PC-3 (cell line): ENCODE data around the gene R3HCC1L. TPM values are rescaled to one million over a fixed set of nuclear protein-coding genes. Genes with fewer than 3 reads are reported as not detected.

ENCODE experiments used
- ATAC-seq: fragments of 200-7000 bp; cut with Tn5 transposase; 2 replicates; pipeline ENCODE4 v1.9.1; 2020; ENCODE audit warnings: mild to moderate bottlenecking, moderate library complexity
- BruUV-seq: library from RNA; stranded (reverse); fragments of 400-500 nt; replicated peaks from 2 replicates; lab custom pipeline; 2021; lab: Mats Ljungman, UMichigan
- CTCF ChIA-PET: fragments of 300-600 bp; sonication (Branson Sonifier 250); formaldehyde crosslinking; loops from one replicate; lab custom pipeline; 2022; ENCODE audit warnings: antibody characterized with exemption; lab: Charles Lee
- POLR2A ChIA-PET: fragments of 300-600 bp; sonication (Branson Sonifier 250); formaldehyde crosslinking; loops from one replicate; lab custom pipeline; 2022; ENCODE audit warnings: antibody characterized with exemption; ENCODE audit not compliant: unreplicated experiment; lab: Charles Lee
- DNase-seq: peaks from one replicate; pipeline ENCODE4 v3.0.0-alpha.2; 2015
- H2AFZ ChIP-seq: fragments of 300-600 bp; sonication (generic); 2 replicates; pipeline ENCODE4 v1.6.0; 2016; ENCODE audit warnings: antibody characterized with exemption, low read length
- H3F3A ChIP-seq: fragments of 300-600 bp; sonication (generic); one replicate; pipeline ENCODE4 v1.6.0; 2017; ENCODE audit warnings: antibody characterized with exemption, low read length, control low read depth, mild to moderate bottlenecking; ENCODE audit not compliant: unreplicated experiment
- H3K27ac ChIP-seq: fragments of 300-600 bp; sonication (generic); 2 replicates; pipeline ENCODE4 v1.5.1; 2016; ENCODE audit warnings: mild to moderate bottlenecking, low read length
- H3K27me3 ChIP-seq: fragments of 300-600 bp; sonication (generic); 2 replicates; pipeline ENCODE4 v1.6.1; 2016; ENCODE audit warnings: low read length, mixed read lengths
- H3K36me3 ChIP-seq: fragments of 300-600 bp; sonication (generic); 2 replicates; pipeline ENCODE4 v1.6.1; 2016; ENCODE audit warnings: low read depth, mixed run types, low read length, mixed read lengths
- H3K4me1 ChIP-seq: fragments of 300-600 bp; sonication (generic); 2 replicates; pipeline ENCODE4 v1.5.1; 2016; ENCODE audit warnings: low read length; ENCODE audit not compliant: insufficient read depth
- H3K4me2 ChIP-seq: fragments of 300-600 bp; sonication (generic); 2 replicates; pipeline ENCODE4 v1.6.0; 2016; ENCODE audit warnings: low read length
- H3K4me3 ChIP-seq: fragments of 300-600 bp; sonication (generic); 2 replicates; pipeline ENCODE4 v1.5.1; 2016; ENCODE audit warnings: mild to moderate bottlenecking, low read length, mixed read lengths
- H3K79me2 ChIP-seq: fragments of 300-600 bp; sonication (generic); 2 replicates; pipeline ENCODE4 v1.6.1; 2017; ENCODE audit warnings: low read length, mixed read lengths
- H3K9ac ChIP-seq: fragments of 300-600 bp; sonication (generic); 2 replicates; pipeline ENCODE4 v1.6.0; 2016; ENCODE audit warnings: mild to moderate bottlenecking, low read length
- H3K9me2 ChIP-seq: fragments of 300-600 bp; sonication (generic); replicated peaks from 2 replicates; pipeline ENCODE4 v1.6.1; 2016; ENCODE audit warnings: mixed run types, low read length, mixed read lengths
- H3K9me3 ChIP-seq: fragments of 300-600 bp; sonication (generic); 2 replicates; pipeline ENCODE4 v1.6.1; 2016; ENCODE audit warnings: low read length, mixed read lengths
- H4K20me1 ChIP-seq: fragments of 300-600 bp; sonication (generic); 2 replicates; pipeline ENCODE4 v1.6.1; 2016; ENCODE audit warnings: low read length, mixed read lengths
- EZH2 ChIP-seq: fragments of 300-600 bp; sonication (generic); IDR thresholded peaks from one replicate; pipeline ENCODE4 v1.6.1; 2017; ENCODE audit warnings: antibody characterized with exemption, mild to moderate bottlenecking, low read length; ENCODE audit not compliant: unreplicated experiment
- EZH2phosphoT487 ChIP-seq: fragments of 300-600 bp; sonication (generic); IDR thresholded peaks from 2 replicates; pipeline ENCODE4 v1.6.1; 2018; ENCODE audit warnings: mild to moderate bottlenecking, antibody characterized with exemption, low read length, borderline replicate concordance
- intact Hi-C: fragments of 100-400 bp; cut with micrococcal nuclease; formaldehyde crosslinking; loops from 2 replicates; pipeline ENCODE4 v1.9.0; 2023
- total RNA-seq: library from RNA; depleted of rRNA; stranded (reverse); fragments of >200 nt; gene quantifications from 2 replicates; pipeline ENCODE4 v1.2.3, GENCODE V29; 2014
- TF ChIP-seq, protein P1 (sequence below): fragments of 300-600 bp; sonication (generic); conservative IDR thresholded peaks from 2 replicates; pipeline ENCODE4 v1.5.1; 2017; ENCODE audit warnings: antibody characterized with exemption, low read depth, mild to moderate bottlenecking, low read length

Gene R3HCC1L
- total RNA-seq, 1 experiment from 2014 or later, result 15.3 TPM

DNA sequence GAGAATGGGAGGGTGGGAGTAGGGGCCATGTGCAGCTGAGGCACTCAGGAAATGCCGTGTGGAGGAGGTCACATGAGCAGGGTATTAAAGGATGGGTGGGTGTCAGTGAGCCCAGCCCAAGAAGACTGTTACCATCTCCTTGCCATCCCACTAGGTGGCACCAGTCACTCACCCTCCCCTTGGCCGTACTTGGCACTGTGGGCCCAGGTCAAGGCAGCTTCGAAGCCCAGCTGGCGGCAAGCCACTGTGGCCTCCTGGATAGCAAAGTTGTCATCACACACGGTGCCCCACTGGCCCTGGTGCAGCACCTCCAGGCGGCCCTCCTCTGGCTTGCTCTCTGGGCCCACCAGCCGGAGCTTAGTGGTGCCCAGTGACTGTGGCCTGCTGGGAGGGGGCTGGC is 128.1 kb downstream of the R3HCC1L start:
- H3K27ac ChIP-seq, result no peak overlapping the region
- no peaks in the 10 kb centered on the region for H3K36me3 ChIP-seq
- no peaks in the 10 kb centered on the region for H3F3A ChIP-seq
- H3K9me2 ChIP-seq, result no peaks in the 10 kb centered on the region
- H3K79me2 ChIP-seq, result no peaks in the 10 kb centered on the region
- no peaks in the 10 kb centered on the region for H4K20me1 ChIP-seq
- POLR2A ChIA-PET, result interaction anchor here (0.8 kb wide), 1 partner anchor 65 kb away, joined by 3 read pairs; no protein-coding TSS in a partner anchor
- BruUV-seq, result no TSS peak
- no peak overlapping the region for H3K9ac ChIP-seq
- intact Hi-C loops, result loop anchor here (1.0 to 10.0 kb wide), 4 partner anchors 47 to 402 kb away; no protein-coding TSS in a partner anchor
- no peak overlapping the region for H3K4me2 ChIP-seq
- no peaks in the 10 kb centered on the region for H3K27me3 ChIP-seq
- H3K4me3 ChIP-seq, result no peak overlapping the region
- no peaks in the 10 kb centered on the region for H3K9me3 ChIP-seq
- CTCF ChIA-PET, result interaction anchor here (0.6 to 0.7 kb wide), 4 partner anchors 46 to 1340 kb away, joined by 3 to 5 read pairs (median 3); no protein-coding TSS in a partner anchor
- H2AFZ ChIP-seq, result no peak overlapping the region
- peaks cover 25% of the 10 kb centered on the region for H3K4me1 ChIP-seq
- ATAC-seq, result peak; percentile 45
- DNase-seq, result peak; percentile 70
- TF ChIP-seq, protein P1, sequence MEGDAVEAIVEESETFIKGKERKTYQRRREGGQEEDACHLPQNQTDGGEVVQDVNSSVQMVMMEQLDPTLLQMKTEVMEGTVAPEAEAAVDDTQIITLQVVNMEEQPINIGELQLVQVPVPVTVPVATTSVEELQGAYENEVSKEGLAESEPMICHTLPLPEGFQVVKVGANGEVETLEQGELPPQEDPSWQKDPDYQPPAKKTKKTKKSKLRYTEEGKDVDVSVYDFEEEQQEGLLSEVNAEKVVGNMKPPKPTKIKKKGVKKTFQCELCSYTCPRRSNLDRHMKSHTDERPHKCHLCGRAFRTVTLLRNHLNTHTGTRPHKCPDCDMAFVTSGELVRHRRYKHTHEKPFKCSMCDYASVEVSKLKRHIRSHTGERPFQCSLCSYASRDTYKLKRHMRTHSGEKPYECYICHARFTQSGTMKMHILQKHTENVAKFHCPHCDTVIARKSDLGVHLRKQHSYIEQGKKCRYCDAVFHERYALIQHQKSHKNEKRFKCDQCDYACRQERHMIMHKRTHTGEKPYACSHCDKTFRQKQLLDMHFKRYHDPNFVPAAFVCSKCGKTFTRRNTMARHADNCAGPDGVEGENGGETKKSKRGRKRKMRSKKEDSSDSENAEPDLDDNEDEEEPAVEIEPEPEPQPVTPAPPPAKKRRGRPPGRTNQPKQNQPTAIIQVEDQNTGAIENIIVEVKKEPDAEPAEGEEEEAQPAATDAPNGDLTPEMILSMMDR, result peak; percentile 68
- TF ChIP-seq EZH2, result no peak

DNA sequence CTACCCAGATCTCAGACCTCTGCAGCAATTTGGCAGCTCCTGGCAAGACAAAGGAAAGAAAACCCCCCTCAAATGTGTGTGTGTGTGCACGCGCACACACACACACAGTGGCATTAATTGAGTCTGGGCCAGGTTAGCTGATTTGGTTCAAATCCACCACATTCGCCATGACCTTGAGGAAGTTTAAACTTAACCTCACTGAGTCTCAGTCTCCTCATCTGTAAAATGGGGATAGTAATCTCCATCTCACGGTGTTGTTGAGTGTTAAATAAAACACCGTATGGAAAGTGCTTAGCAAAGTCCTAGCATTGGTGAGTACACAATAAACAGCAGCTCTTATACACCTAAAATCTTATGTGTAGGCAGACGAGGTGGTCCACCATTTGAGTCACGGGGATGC is 128.6 kb downstream of the R3HCC1L start:
- ATAC-seq (no peak), DNase-seq (no peak)
- no peaks in the 10 kb centered on the region for H3K79me2 ChIP-seq
- H3K4me2 ChIP-seq, result no peak overlapping the region
- H3K36me3 ChIP-seq, result no peaks in the 10 kb centered on the region
- H4K20me1 ChIP-seq, result no peaks in the 10 kb centered on the region
- no peaks in the 10 kb centered on the region for H3K9me3 ChIP-seq
- no peak overlapping the region for H2AFZ ChIP-seq
- H3K9me2 ChIP-seq, result no peaks in the 10 kb centered on the region
- H3K27me3 ChIP-seq, result no peaks in the 10 kb centered on the region
- ChIA-PET CTCF (interaction anchor here (0.6 to 0.7 kb wide), 3 partner anchors 46 to 220 kb away, joined by 3 read pairs; no protein-coding TSS in a partner anchor), POLR2A (interaction anchor here (0.8 kb wide), 1 partner anchor 64 kb away, joined by 3 read pairs; no protein-coding TSS in a partner anchor)
- TF ChIP-seq EZH2phosphoT487 (no peak), EZH2 (no peak)
- TF ChIP-seq, protein P1, result no peak
- H3F3A ChIP-seq, result no peaks in the 10 kb centered on the region
- intact Hi-C loops, result loop anchor here (5.0 to 10.0 kb wide), 3 partner anchors 142 to 402 kb away; no protein-coding TSS in a partner anchor
- no peak overlapping the region for H3K9ac ChIP-seq
- no TSS peak for BruUV-seq
- H3K27ac ChIP-seq, result no peak overlapping the region
- no peak overlapping the region for H3K4me3 ChIP-seq
- peaks cover 28% of the 10 kb centered on the region for H3K4me1 ChIP-seq

DNA sequence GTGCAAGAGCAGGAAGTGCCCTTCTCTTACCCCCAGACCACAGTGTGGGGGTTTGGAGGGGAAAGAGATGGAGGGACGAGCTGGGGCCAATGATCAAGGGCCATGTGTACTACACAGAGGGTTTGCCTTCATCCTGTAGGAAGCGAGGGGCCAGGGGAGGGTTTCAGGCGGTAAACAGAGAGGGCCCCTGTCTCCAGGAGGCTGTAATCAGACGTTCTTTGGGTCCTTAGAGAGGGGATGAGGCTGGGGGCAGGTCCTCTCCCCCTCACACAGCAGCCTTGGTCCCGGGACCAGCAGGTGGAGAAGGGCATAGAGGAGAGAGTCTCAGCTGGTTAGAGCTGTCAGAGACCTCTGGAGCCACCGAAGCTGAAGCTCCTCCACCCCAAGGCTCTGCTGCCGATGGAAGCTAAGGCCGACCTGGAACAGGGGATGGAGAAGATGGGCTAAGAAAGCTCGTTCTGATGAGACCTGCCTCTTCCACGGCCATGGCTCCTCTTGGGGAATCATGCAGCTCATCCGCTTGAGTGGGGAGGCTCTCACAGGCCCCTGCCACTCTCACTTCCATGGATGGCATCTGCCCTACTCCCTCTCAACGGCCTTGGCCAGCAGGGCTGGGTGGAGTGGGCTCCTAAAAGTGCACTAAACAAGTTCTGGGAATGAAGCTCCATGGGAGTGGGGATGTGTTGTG is 130.1 kb downstream of the R3HCC1L start:
- H3K9ac ChIP-seq, result no peak overlapping the region
- DNase-seq (no peak), ATAC-seq (no peak)
- no peaks in the 10 kb centered on the region for H3K79me2 ChIP-seq
- no peak overlapping the region for H3K4me2 ChIP-seq
- intact Hi-C loops, result loop anchor here (5.0 to 10.0 kb wide), 3 partner anchors 140 to 400 kb away; no protein-coding TSS in a partner anchor
- no peaks in the 10 kb centered on the region for H4K20me1 ChIP-seq
- H3K4me1 ChIP-seq, result peaks cover 31% of the 10 kb centered on the region
- no peak overlapping the region for H3K27ac ChIP-seq
- BruUV-seq, result no TSS peak
- H2AFZ ChIP-seq, result no peak overlapping the region
- CTCF ChIA-PET, result no interaction called here
- no peaks in the 10 kb centered on the region for H3K9me3 ChIP-seq
- POLR2A ChIA-PET, result no interaction called here
- H3K27me3 ChIP-seq, result no peaks in the 10 kb centered on the region
- no peaks in the 10 kb centered on the region for H3K9me2 ChIP-seq
- H3K4me3 ChIP-seq, result no peak overlapping the region
- no peaks in the 10 kb centered on the region for H3F3A ChIP-seq
- TF ChIP-seq EZH2phosphoT487 (no peak), EZH2 (no peak)
- TF ChIP-seq, protein P1, result no peak
- no peaks in the 10 kb centered on the region for H3K36me3 ChIP-seq
